ENCODE data around the gene MEG3.

DNA sequence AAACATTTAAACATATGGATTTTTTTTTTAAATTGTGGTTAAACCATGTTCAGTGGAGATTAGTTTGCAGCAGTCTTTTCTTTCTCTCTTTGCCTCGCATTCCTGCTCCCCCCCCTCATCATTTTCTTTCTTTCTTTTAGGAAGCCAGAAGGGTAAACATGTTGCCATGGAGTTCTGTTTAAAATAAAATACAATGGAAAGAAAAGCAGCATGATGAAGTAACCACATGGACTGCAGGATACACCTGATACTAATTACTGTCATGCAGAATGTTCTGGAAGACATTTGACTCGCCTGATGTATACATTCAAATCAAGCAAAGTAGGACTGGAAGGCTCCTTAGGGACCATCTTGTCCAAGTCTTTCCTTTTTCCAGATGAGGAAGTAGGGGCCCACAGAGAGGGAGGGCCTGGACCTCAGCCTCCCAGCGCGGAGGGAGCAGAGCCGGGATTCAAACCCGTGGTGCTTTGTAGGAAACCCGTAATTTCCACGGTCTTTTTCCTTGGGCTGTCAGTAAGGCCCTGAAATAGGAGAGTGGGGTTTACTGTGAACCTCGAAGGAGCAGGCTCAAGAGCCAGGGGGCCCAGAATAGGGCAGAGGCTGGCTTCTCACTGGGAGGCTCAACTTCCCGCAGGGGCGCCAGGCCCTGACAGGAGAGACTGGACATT is 2.4 kb upstream of the MEG3 start:
- no peak for TF ChIP-seq EZH2phosphoT487 (IDR thresholded peaks at IDR 0.05; ENCODE audit: borderline replicate concordance)
- TF ChIP-seq, protein P1, sequence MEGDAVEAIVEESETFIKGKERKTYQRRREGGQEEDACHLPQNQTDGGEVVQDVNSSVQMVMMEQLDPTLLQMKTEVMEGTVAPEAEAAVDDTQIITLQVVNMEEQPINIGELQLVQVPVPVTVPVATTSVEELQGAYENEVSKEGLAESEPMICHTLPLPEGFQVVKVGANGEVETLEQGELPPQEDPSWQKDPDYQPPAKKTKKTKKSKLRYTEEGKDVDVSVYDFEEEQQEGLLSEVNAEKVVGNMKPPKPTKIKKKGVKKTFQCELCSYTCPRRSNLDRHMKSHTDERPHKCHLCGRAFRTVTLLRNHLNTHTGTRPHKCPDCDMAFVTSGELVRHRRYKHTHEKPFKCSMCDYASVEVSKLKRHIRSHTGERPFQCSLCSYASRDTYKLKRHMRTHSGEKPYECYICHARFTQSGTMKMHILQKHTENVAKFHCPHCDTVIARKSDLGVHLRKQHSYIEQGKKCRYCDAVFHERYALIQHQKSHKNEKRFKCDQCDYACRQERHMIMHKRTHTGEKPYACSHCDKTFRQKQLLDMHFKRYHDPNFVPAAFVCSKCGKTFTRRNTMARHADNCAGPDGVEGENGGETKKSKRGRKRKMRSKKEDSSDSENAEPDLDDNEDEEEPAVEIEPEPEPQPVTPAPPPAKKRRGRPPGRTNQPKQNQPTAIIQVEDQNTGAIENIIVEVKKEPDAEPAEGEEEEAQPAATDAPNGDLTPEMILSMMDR (conservative IDR thresholded peaks at IDR 0.05; ENCODE audit: low read length) = no peak

Measured in Loucy (cell line).